Kidney (tissue), 14 donors: ENCODE data around the gene SOX12. TPM values are rescaled to one million over a fixed set of nuclear protein-coding genes. Genes with fewer than 3 reads are reported as not detected.
A peak's percentile ranks its signal among the peaks of the same experiment; 100 is the strongest.

ENCODE experiments used
- DNase-seq, 5 donors: peaks; one replicate each; pipeline ENCODE4 v3.0.0-alpha.2; 2013 to 2020
- FAIRE-seq: peaks from 2 replicates; lab custom pipeline; 2012; peaks lifted over from hg19 to GRCh38; lab: Jason Lieb, UNC
- H3K27ac ChIP-seq, 2 donors: one replicate each; pipeline ENCODE4 v1.7.0; 2013; ENCODE audit warnings: low read depth in 2 of 2, low read length in 2 of 2, inconsistent platforms in 1 of 2
- H3K27me3 ChIP-seq: one replicate; pipeline ENCODE4 v1.7.1; 2013; ENCODE audit warnings: low read length, inconsistent platforms; ENCODE audit not compliant: control insufficient read depth, insufficient read depth
- H3K36me3 ChIP-seq, 3 donors: one replicate each; pipeline versions ENCODE4 v1.7.0 to v1.7.1; 2013; ENCODE audit warnings: low read length in 3 of 3, control low read depth in 1 of 3, inconsistent platforms in 1 of 3; ENCODE audit not compliant: insufficient read depth in 3 of 3, control insufficient read depth in 2 of 3
- H3K4me1 ChIP-seq, 3 donors: one replicate each; pipeline versions ENCODE4 v1.7.0 to v1.7.1; 2013; ENCODE audit warnings: low read length in 3 of 3, inconsistent platforms in 1 of 3, low read depth in 1 of 3; ENCODE audit not compliant: control insufficient read depth in 2 of 3, insufficient read depth in 2 of 3
- H3K4me3 ChIP-seq, 3 donors: one replicate each; pipeline versions ENCODE4 v1.7.0 to v1.8.1; 2013; ENCODE audit warnings: low read length in 3 of 3, control low read depth in 1 of 3, inconsistent platforms in 1 of 3
- H3K9ac ChIP-seq, 3 donors: one replicate each; pipeline versions ENCODE4 v1.7.0 to v1.7.1; 2013; ENCODE audit warnings: low read length in 3 of 3, control low read depth in 1 of 3, inconsistent platforms in 1 of 3
- H3K9me3 ChIP-seq, 3 donors: one replicate each; pipeline versions ENCODE4 v1.7.0 to v1.7.1; 2013; ENCODE audit warnings: low read length in 3 of 3, control low read depth in 1 of 3, inconsistent platforms in 1 of 3; ENCODE audit not compliant: control insufficient read depth in 2 of 3, insufficient read depth in 1 of 3
- CTCF ChIP-seq: IDR thresholded peaks from 3 replicates; pipeline ENCODE4 v1.5.1; 2012; ENCODE audit warnings: mild to moderate bottlenecking, moderate library complexity, borderline replicate concordance; ENCODE audit not compliant: insufficient read depth; ENCODE audit errors: extremely low read depth
- intact Hi-C: fragments of 100-400 bp; cut with DNase I; formaldehyde crosslinking; loops from one replicate; pipeline ENCODE4 v1.11.1; 2022
- polyA plus RNA-seq: library from polyadenylated mRNA; stranded (reverse); fragments of 350-450 nt; fragmentation: Illumina TruSeq; extraction: RNeasy Lipid Tissue Mini Kit (QIAGEN cat#74804); gene quantifications from one replicate; pipeline ENCODE4 v1.2.3, GENCODE V29; 2014; ENCODE audit warnings: low read depth, low replicate concordance; ENCODE audit not compliant: insufficient read depth
- total RNA-seq: library from RNA; stranded (reverse); fragmentation: NEBNext Ultra II Directional; extraction: Animal tissue kit (Norgen Biotek cat#: 25700); gene quantifications from one replicate; pipeline ENCODE4 v1.2.1, GENCODE V29; 2021
- donor health status: control.
- donor health status: control.
- donor health status: control.
- donor health status: control.
- donor health status: control.
- donor health status: DM: yes; HTN: yes; CAD: no.
- donor health status: Normal renal cell carcinoma (clear cell type).

Gene SOX12
- total and polyA plus RNA-seq, 2 donors from 2014 or later, result 11.3 to 12.7 TPM

DNA sequence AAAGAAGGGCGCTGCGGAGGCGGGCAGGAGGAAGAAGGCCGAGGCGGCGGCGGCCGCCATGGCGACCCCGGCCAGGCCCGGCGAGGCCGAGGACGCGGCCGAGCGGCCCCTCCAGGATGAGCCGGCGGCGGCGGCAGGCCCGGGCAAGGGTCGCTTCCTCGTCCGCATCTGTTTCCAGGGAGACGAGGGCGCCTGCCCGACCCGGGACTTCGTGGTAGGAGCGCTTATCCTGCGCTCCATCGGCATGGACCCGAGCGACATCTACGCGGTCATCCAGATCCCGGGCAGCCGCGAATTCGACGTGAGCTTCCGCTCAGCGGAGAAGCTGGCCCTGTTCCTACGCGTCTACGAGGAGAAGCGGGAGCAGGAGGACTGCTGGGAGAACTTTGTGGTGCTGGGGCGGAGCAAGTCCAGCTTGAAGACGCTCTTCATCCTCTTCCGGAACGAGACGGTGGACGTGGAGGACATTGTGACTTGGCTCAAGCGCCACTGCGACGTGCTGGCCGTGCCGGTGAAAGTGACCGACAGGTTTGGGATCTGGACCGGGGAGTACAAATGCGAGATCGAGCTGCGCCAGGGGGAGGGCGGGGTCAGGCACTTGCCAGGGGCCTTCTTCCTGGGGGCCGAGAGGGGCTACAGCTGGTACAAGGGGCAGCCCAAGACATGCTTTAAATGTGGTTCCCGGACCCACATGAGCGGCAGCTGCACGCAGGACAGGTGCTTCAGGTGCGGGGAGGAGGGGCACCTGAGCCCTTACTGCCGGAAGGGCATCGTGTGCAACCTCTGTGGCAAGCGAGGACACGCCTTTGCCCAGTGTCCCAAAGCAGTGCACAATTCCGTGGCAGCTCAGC, 27.2 kb upstream of the SOX12 start:
- peak overlapping the region; percentile 95 to 99 for H3K27ac ChIP-seq
- peak; percentile 54 to 91 (median 76) for DNase-seq
- H3K36me3 ChIP-seq, result peaks cover 0 to 3% (median 0%) of the 10 kb centered on the region in 3 donors
- H3K4me3 ChIP-seq, result peak overlapping the region; percentile 81 to 97 (median 87)
- H3K9ac ChIP-seq, result peak overlapping the region; percentile 62 to 99 (median 98)
- intact Hi-C loops, result no loop called here
- H3K9me3 ChIP-seq, result no peaks in the 10 kb centered on the region
- TF ChIP-seq CTCF, result peak; percentile 1
- no peaks in the 10 kb centered on the region for H3K27me3 ChIP-seq
- H3K4me1 ChIP-seq, result peaks cover 7 to 27% (median 22%) of the 10 kb centered on the region in 3 donors
- FAIRE-seq, result no peak

DNA sequence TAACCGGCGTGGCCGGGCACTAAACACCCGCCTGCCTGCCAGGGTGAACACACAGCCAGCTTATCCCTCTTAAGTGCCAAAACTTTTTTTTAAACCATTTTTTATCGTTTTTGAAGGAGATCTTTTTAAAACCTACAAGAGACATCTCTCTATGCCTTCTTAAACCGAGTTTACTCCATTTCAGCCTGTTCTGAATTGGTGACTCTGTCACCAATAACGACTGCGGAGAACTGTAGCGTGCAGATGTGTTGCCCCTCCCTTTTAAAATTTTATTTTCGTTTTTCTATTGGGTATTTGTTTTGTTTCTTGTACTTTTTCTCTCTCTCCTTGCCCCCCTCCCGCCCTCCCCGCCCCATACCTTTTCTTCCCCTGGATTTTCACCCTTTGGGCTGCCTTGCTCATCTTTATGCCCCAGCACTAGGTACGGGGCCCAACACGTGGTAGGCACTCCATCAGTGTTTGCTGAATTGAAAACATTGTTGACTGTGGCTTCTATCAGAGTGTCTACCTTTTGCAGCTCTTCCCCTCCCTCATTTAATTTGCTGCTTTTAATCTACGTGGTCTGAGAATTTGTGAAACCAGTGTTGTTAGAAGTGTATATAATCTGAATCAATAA, 26.5 kb upstream of the SOX12 start:
- no peak for TF ChIP-seq CTCF
- no peak for DNase-seq
- no peak for FAIRE-seq
- Histone ChIP-seq H3K4me3 (peak overlapping the region; percentile 81 to 97 (median 87)), H3K9me3 (no peaks in the 10 kb centered on the region), H3K27ac (peak overlapping the region; percentile 95 to 99), H3K27me3 (no peaks in the 10 kb centered on the region), H3K36me3 (peaks cover 0 to 3% (median 0%) of the 10 kb centered on the region in 3 donors), H3K9ac (peak overlapping the region; percentile 62 to 99 (median 98)), H3K4me1 (peaks cover 7 to 27% (median 22%) of the 10 kb centered on the region in 3 donors)
- intact Hi-C loops, result no loop called here

- no peak for TF ChIP-seq CTCF
- Histone ChIP-seq H3K27me3 (no peaks in the 10 kb centered on the region), H3K27ac (no peak overlapping the region), H3K4me1 (peaks cover 7 to 27% (median 22%) of the 10 kb centered on the region in 3 donors), H3K36me3 (peaks cover 0 to 3% (median 0%) of the 10 kb centered on the region in 3 donors), H3K9me3 (no peaks in the 10 kb centered on the region), H3K4me3 (peak overlapping the region; percentile 48 to 97 (median 87)), H3K9ac (peak overlapping the region in 1 of 3 donors; percentile 16)
- intact Hi-C loops, result no loop called here
- DNase-seq, result no peak
- no peak for FAIRE-seq
Observed at GRCh38 chr20:300345-300990, 24.9 kb upstream of the SOX12 start.
